Left lung (tissue), 10 donors: ENCODE measurements around the gene PSKH1. TPM values are rescaled to one million over a fixed set of nuclear protein-coding genes. Genes with fewer than 3 reads are reported as not detected.

Experiments
- ATAC-seq: fragments of 200-7000 bp; cut with Tn5 transposase; one replicate; pipeline ENCODE4 v1.9.1; 2020; ENCODE audit warnings: moderate library complexity
- DNase-seq, 4 donors: peaks; one replicate each; pipeline ENCODE4 v3.0.0-alpha.2; 2013 to 2020
- H3K27ac ChIP-seq, 2 donors: fragments of 200-600 bp; sonication (generic) in 1 of 2; one replicate each; pipeline versions ENCODE4 v1.5.0 to v1.8.0; 2020 to 2021
- H3K27me3 ChIP-seq, 2 donors: fragments of 200-600 bp; sonication (generic) in 1 of 2; one replicate each; pipeline versions ENCODE4 v1.5.0 to v1.8.0; 2020 to 2021
- H3K36me3 ChIP-seq, 2 donors: fragments of 200-600 bp; sonication (generic) in 1 of 2; one replicate each; pipeline versions ENCODE4 v1.5.0 to v1.8.0; 2020 to 2021
- H3K4me1 ChIP-seq, 2 donors: fragments of 200-600 bp; one replicate each; pipeline ENCODE4 v1.8.0; 2021
- H3K4me3 ChIP-seq, 2 donors: fragments of 200-600 bp; sonication (generic) in 1 of 2; one replicate each; pipeline versions ENCODE4 v1.5.0 to v1.8.0; 2020 to 2021; ENCODE audit warnings: mild to moderate bottlenecking in 1 of 2
- H3K9me3 ChIP-seq, 2 donors: fragments of 200-600 bp; sonication (generic) in 1 of 2; one replicate each; pipeline versions ENCODE4 v1.5.0 to v1.8.0; 2020 to 2021
- intact Hi-C, 2 donors: fragments of 100-400 bp; cut with DNase I; formaldehyde crosslinking; loops; one replicate each; pipeline versions ENCODE4 v1.11.2 to v1.14.2; 2022
- polyA plus RNA-seq, 6 donors: library from polyadenylated mRNA; unstranded; fragments of 120-200 nt; gene quantifications; one replicate each; pipeline ENCODE4 v1.2.1, GENCODE V29; 2013; ENCODE audit not compliant: insufficient read length in 6 of 6
- total RNA-seq, 2 donors: library from RNA; stranded (reverse); fragmentation: NEBNext Ultra II Directional; extraction: Animal tissue kit (Norgen Biotek cat#: 25700); gene quantifications; one replicate each; pipeline ENCODE4 v1.2.1, GENCODE V29; 2021
- TF ChIP-seq, protein P1 (sequence below), 2 donors: fragments of 200-600 bp; sonication (generic) in 1 of 2; IDR thresholded peaks; one replicate each; pipeline versions ENCODE4 v1.5.0 to v1.8.0; 2021; ENCODE audit warnings: antibody characterized with exemption in 2 of 2
- donor health status: DM: no; HTN: yes; CAD: no.
- donor health status: DM: no; HTN: no; CAD: no.

Gene PSKH1
- total and polyA plus RNA-seq, 8 donors, result 20.8 to 32.1 (median 29.0) TPM

- Histone ChIP-seq H3K9me3 (no peaks in the 10 kb centered on the region), H3K36me3 (no peaks in the 10 kb centered on the region), H3K27me3 (peaks cover 0 to 10% of the 10 kb centered on the region in 2 donors), H3K27ac (no peak overlapping the region), H3K4me1 (no peaks in the 10 kb centered on the region), H3K4me3 (no peak overlapping the region)
- DNase-seq (no peak), ATAC-seq (no peak)
- TF ChIP-seq, protein P1, sequence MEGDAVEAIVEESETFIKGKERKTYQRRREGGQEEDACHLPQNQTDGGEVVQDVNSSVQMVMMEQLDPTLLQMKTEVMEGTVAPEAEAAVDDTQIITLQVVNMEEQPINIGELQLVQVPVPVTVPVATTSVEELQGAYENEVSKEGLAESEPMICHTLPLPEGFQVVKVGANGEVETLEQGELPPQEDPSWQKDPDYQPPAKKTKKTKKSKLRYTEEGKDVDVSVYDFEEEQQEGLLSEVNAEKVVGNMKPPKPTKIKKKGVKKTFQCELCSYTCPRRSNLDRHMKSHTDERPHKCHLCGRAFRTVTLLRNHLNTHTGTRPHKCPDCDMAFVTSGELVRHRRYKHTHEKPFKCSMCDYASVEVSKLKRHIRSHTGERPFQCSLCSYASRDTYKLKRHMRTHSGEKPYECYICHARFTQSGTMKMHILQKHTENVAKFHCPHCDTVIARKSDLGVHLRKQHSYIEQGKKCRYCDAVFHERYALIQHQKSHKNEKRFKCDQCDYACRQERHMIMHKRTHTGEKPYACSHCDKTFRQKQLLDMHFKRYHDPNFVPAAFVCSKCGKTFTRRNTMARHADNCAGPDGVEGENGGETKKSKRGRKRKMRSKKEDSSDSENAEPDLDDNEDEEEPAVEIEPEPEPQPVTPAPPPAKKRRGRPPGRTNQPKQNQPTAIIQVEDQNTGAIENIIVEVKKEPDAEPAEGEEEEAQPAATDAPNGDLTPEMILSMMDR (IDR thresholded peaks at IDR 0.05), result no peak
- intact Hi-C loops, result no loop called here
Measured at GRCh38 chr16:67976205-67976604, 83.2 kb downstream of the PSKH1 start.

DNA sequence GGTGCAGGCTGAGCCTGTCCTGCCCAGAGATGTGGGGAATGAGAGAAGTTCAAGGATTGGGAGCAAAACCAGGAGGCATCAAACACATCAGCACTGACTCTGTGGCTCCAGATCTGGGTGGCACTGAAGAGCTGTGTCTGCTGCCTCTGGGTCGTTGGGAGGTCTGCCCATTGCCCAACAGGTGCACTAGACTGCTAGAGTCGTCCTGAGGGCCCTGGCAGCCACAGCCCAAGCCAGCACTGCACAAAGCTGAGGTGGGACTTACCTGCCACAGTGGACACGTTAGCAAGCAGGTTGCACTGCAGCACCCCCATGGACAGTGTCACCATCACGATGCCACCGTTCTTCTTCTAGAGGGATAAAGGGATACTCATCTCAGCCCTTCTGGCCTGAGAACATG lies 84.0 kb downstream of the PSKH1 start:
- TF ChIP-seq, protein P1 (IDR thresholded peaks at IDR 0.05), result no peak
- ATAC-seq (no peak), DNase-seq (no peak)
- Histone ChIP-seq H3K4me3 (no peak overlapping the region), H3K27ac (no peak overlapping the region), H3K9me3 (no peaks in the 10 kb centered on the region), H3K27me3 (peaks cover 0 to 10% of the 10 kb centered on the region in 2 donors), H3K4me1 (no peaks in the 10 kb centered on the region), H3K36me3 (no peaks in the 10 kb centered on the region)
- intact Hi-C loops, result no loop called here

DNA sequence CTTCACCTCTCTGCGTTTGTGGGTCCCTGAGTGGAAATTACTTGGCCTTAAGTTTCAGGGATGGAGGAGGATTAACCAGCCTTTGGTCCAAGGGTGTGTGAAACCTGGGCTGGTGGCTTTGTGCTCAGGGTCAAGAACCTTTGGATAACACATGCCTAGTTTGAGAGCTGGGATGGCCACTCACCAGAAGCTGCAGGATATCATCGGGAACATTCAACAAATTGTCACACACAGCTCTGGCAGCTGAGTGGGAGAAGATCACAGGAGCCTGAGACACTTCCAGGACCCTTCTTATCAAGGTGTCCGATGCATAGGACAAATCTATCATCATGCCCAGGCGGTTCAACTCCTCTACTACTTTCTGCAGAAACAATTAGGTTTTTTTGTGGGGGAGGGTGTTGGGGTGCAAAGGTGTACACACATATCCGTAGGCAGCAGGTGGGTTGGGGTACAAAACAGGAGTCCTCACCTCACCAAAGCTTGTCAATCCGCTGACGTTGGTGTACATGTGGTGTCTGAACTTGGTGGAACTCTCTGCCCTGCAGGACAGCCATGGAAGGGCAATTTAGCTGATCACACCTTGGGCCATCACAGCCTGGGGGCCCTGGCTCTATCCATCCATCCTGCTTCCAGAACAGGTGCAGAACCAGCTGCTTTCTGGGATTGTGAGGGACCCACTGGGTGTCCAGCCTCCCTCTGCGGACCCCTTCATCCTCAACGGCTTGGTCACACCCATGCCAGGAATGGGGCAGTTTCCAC lies 84.6 kb downstream of the PSKH1 start:
- H3K27ac ChIP-seq, result no peak overlapping the region
- peaks cover 0 to 10% of the 10 kb centered on the region in 2 donors for H3K27me3 ChIP-seq
- TF ChIP-seq, protein P1 (IDR thresholded peaks at IDR 0.05), result no peak
- no peaks in the 10 kb centered on the region for H3K36me3 ChIP-seq
- DNase-seq, result no peak
- no peaks in the 10 kb centered on the region for H3K9me3 ChIP-seq
- H3K4me3 ChIP-seq, result no peak overlapping the region
- no peaks in the 10 kb centered on the region for H3K4me1 ChIP-seq
- ATAC-seq, result no peak
- intact Hi-C loops, result no loop called here

Other genes starting within 250 kb of the PSKH1 start
- 1 to 10 TPM; 1.6 to 2.9 TPM for gene CARMIL2, start 248.1 kb upstream of the PSKH1 start, total RNA-seq
- gene CARMIL2, start 248.1 kb upstream of the PSKH1 start, polyA plus RNA-seq, result 1 to 10 TPM; 2.9 to 7.5 (median 4.2) TPM
- 10 to 100 TPM; 12.9 to 15.2 TPM for gene ACD, start 233.0 kb upstream of the PSKH1 start, total RNA-seq
- 10 to 100 TPM; 20.2 to 27.5 (median 25.4) TPM for gene ACD, start 233.0 kb upstream of the PSKH1 start, polyA plus RNA-seq
- 1 to 10 TPM; 3.8 to 4.1 TPM for gene PARD6A, start 232.3 kb upstream of the PSKH1 start, total RNA-seq
- 1 to 10 TPM; 1.4 to 2.4 (median 1.6) TPM for gene PARD6A, start 232.3 kb upstream of the PSKH1 start, polyA plus RNA-seq
- gene ENKD1, start 226.5 kb upstream of the PSKH1 start, total RNA-seq, result 10 to 100 TPM; 11.2 to 16.0 TPM
- gene ENKD1, start 226.5 kb upstream of the PSKH1 start, polyA plus RNA-seq, result 10 to 100 TPM; 19.4 to 26.0 (median 23.7) TPM
- 1 to 10 TPM; 2.6 to 3.6 TPM for gene C16orf86, start 226.4 kb upstream of the PSKH1 start, total RNA-seq
- gene C16orf86, start 226.4 kb upstream of the PSKH1 start, polyA plus RNA-seq, result 1 to 10 TPM; 2.3 to 3.3 (median 2.7) TPM
- 10 to 100 TPM; 13.7 to 18.6 TPM for gene GFOD2, start 173.9 kb upstream of the PSKH1 start, total RNA-seq
- 10 to 100 TPM; 30.7 to 39.5 (median 33.1) TPM for gene GFOD2, start 173.9 kb upstream of the PSKH1 start, polyA plus RNA-seq
- 10 to 100 TPM; 16.8 to 18.0 TPM for gene RANBP10, start 86.7 kb upstream of the PSKH1 start, total RNA-seq
- gene RANBP10, start 86.7 kb upstream of the PSKH1 start, polyA plus RNA-seq, result 10 to 100 TPM; 32.5 to 45.8 (median 39.5) TPM
- 1 to 10 TPM in 1 of 2 donors, under 1 TPM in 1; 0.52 to 4.4 TPM for gene TSNAXIP1, start 86.4 kb upstream of the PSKH1 start, total RNA-seq
- 1 to 10 TPM; 5.2 to 7.1 (median 6.8) TPM for gene TSNAXIP1, start 86.4 kb upstream of the PSKH1 start, polyA plus RNA-seq
- gene THAP11, start 50.9 kb upstream of the PSKH1 start, total RNA-seq, result 10 to 100 TPM; 21.7 to 26.2 TPM
- gene THAP11, start 50.9 kb upstream of the PSKH1 start, polyA plus RNA-seq, result 10 to 100 TPM; 24.7 to 30.5 (median 28.2) TPM
- gene NUTF2, start 46.3 kb upstream of the PSKH1 start, total RNA-seq, result 10 to 100 TPM; 91.5 to 92.2 TPM
- 100 to 1,000 TPM; 108 to 123 (median 117) TPM for gene NUTF2, start 46.3 kb upstream of the PSKH1 start, polyA plus RNA-seq
- 10 to 100 TPM; 30.8 to 37.9 TPM for gene CENPT, start 45.6 kb upstream of the PSKH1 start, total RNA-seq
- gene CENPT, start 45.6 kb upstream of the PSKH1 start, polyA plus RNA-seq, result 10 to 100 TPM; 47.7 to 62.6 (median 53.4) TPM
- gene EDC4, start 20.2 kb upstream of the PSKH1 start, total RNA-seq, result 10 to 100 TPM; 47.9 to 48.8 TPM
- gene EDC4, start 20.2 kb upstream of the PSKH1 start, polyA plus RNA-seq, result 10 to 100 TPM; 73.3 to 94.4 (median 77.5) TPM
- 1 to 10 TPM in 1 of 2 donors, not detected in 1; 1.7 TPM for gene NRN1L, start 8.4 kb upstream of the PSKH1 start, total RNA-seq
- gene NRN1L, start 8.4 kb upstream of the PSKH1 start, polyA plus RNA-seq, result 1 to 10 TPM; 1.1 to 2.6 (median 1.9) TPM
- gene CTRL, start 38.6 kb downstream of the PSKH1 start, total RNA-seq, result under 1 TPM in 1 of 2 donors, not detected in 1; 0.50 TPM
- gene CTRL, start 38.6 kb downstream of the PSKH1 start, polyA plus RNA-seq, result 1 to 10 TPM; 3.5 to 7.1 (median 5.3) TPM
- gene PSMB10, start 43.6 kb downstream of the PSKH1 start, total RNA-seq, result 10 to 100 TPM; 59.7 to 76.8 TPM
- 10 to 100 TPM; 20.7 to 34.2 (median 28.5) TPM for gene PSMB10, start 43.6 kb downstream of the PSKH1 start, polyA plus RNA-seq
- 10 to 100 TPM; 27.5 to 37.2 TPM for gene LCAT, start 50.9 kb downstream of the PSKH1 start, total RNA-seq
- gene LCAT, start 50.9 kb downstream of the PSKH1 start, polyA plus RNA-seq, result 10 to 100 TPM; 23.9 to 37.6 (median 31.5) TPM
- 100 to 1,000 TPM in 1 of 2 donors, 10 to 100 TPM in 1; 99.2 to 121 TPM for gene SLC12A4, start 75.4 kb downstream of the PSKH1 start, total RNA-seq
- gene SLC12A4, start 75.4 kb downstream of the PSKH1 start, polyA plus RNA-seq, result 10 to 100 TPM; 42.6 to 55.7 (median 51.0) TPM
- under 1 TPM in 1 of 2 donors, not detected in 1; 0.60 TPM for gene DPEP3, start 87.2 kb downstream of the PSKH1 start, total RNA-seq
- under 1 TPM in 2 of 6 donors, not detected in 4; 0.08 to 0.09 TPM for gene DPEP3, start 87.2 kb downstream of the PSKH1 start, polyA plus RNA-seq
- gene DPEP2, start 106.2 kb downstream of the PSKH1 start, total RNA-seq, result 10 to 100 TPM in 1 of 2 donors, 1 to 10 TPM in 1; 7.3 to 12.6 TPM
- 1 to 10 TPM; 2.3 to 3.7 (median 3.2) TPM for gene DPEP2, start 106.2 kb downstream of the PSKH1 start, polyA plus RNA-seq
- not detected for gene DPEP2NB, start 122.7 kb downstream of the PSKH1 start, total RNA-seq
- not detected for gene DPEP2NB, start 122.7 kb downstream of the PSKH1 start, polyA plus RNA-seq
- 10 to 100 TPM in 1 of 2 donors, 1 to 10 TPM in 1; 6.7 to 10.5 TPM for gene DDX28, start 130.0 kb downstream of the PSKH1 start, total RNA-seq
- gene DDX28, start 130.0 kb downstream of the PSKH1 start, polyA plus RNA-seq, result 1 to 10 TPM; 5.1 to 7.4 (median 6.8) TPM
- gene DUS2, start 130.0 kb downstream of the PSKH1 start, total RNA-seq, result 10 to 100 TPM; 16.2 to 22.4 TPM
- gene DUS2, start 130.0 kb downstream of the PSKH1 start, polyA plus RNA-seq, result 10 to 100 TPM; 13.9 to 19.2 (median 16.4) TPM
- gene NFATC3, start 192.1 kb downstream of the PSKH1 start, total RNA-seq, result 10 to 100 TPM; 58.5 to 65.8 TPM
- 10 to 100 TPM; 34.6 to 42.9 (median 38.4) TPM for gene NFATC3, start 192.1 kb downstream of the PSKH1 start, polyA plus RNA-seq